IPS-NIHi7 (cell line): Measurements from ENCODE around the gene IL12A.

Source experiments
- DNase-seq: peaks from one replicate; pipeline ENCODE4 v3.0.0; 2012; ENCODE audit warnings: mixed read lengths; ENCODE audit errors: extremely low spot score

IL12A gene

GRCh38 chr3:160027541-160028195, 39.0 kb downstream of the IL12A start:
- DNase-seq, result no peak

GRCh38 chr3:160035757-160036156, 47.1 kb downstream of the IL12A start:
- DNase-seq, result no peak

GRCh38 chr3:160038862-160039562, 50.4 kb downstream of the IL12A start:
- peak; percentile 67 for DNase-seq

GRCh38 chr3:160040181-160040580, 51.5 kb downstream of the IL12A start:
- DNase-seq, result no peak

GRCh38 chr3:160041465-160041864, 52.8 kb downstream of the IL12A start:
- no peak for DNase-seq

GRCh38 chr3:160044121-160044520, 55.5 kb downstream of the IL12A start:
- DNase-seq, result no peak
